ENCODE results near the gene HDGFL2. TPM values are rescaled to one million over a fixed set of nuclear protein-coding genes. Genes with fewer than 3 reads are reported as not detected.

HDGFL2 gene
- total and polyA plus RNA-seq, 2 experiments from 2014 or later, result 123 to 186 TPM

DNA sequence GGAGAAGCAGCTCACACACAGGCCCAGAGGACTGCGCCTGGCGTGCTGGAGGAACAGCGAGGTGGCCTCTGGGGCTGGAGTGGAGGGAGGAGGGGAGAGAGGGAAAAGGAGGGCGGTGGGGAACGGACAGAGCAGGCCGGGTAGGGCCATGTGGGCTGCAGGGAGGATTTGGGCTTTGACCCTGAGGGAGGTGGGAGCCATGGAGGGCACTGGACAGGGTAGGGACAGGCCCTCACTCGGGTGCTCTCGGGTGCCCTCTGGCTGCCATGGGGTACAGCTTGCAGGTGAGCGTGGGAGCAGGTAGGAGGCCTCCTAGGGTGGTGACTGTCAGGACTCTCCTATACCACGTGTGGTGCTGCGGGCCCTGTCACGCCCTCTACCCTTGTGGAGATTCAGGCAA lies 23.4 kb downstream of the HDGFL2 start:
- Histone ChIP-seq H3K4me1 (ENCODE audit: low read depth) (no peaks in the 10 kb centered on the region), H3K27me3 (no peaks in the 10 kb centered on the region), H3K27ac (no peak overlapping the region), H3K4me3 (no peak overlapping the region), H3K36me3 (peaks cover 30% of the 10 kb centered on the region), H3K9me3 (ENCODE audit: low read depth) (no peaks in the 10 kb centered on the region)
- no peak for DNase-seq (ENCODE audit: low read depth in 1 of 2, low spot score in 1 of 2)
- TF ChIP-seq, protein P1, sequence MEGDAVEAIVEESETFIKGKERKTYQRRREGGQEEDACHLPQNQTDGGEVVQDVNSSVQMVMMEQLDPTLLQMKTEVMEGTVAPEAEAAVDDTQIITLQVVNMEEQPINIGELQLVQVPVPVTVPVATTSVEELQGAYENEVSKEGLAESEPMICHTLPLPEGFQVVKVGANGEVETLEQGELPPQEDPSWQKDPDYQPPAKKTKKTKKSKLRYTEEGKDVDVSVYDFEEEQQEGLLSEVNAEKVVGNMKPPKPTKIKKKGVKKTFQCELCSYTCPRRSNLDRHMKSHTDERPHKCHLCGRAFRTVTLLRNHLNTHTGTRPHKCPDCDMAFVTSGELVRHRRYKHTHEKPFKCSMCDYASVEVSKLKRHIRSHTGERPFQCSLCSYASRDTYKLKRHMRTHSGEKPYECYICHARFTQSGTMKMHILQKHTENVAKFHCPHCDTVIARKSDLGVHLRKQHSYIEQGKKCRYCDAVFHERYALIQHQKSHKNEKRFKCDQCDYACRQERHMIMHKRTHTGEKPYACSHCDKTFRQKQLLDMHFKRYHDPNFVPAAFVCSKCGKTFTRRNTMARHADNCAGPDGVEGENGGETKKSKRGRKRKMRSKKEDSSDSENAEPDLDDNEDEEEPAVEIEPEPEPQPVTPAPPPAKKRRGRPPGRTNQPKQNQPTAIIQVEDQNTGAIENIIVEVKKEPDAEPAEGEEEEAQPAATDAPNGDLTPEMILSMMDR (IDR thresholded peaks at IDR 0.05; ENCODE audit: low read depth, low read length), result no peak

DNA sequence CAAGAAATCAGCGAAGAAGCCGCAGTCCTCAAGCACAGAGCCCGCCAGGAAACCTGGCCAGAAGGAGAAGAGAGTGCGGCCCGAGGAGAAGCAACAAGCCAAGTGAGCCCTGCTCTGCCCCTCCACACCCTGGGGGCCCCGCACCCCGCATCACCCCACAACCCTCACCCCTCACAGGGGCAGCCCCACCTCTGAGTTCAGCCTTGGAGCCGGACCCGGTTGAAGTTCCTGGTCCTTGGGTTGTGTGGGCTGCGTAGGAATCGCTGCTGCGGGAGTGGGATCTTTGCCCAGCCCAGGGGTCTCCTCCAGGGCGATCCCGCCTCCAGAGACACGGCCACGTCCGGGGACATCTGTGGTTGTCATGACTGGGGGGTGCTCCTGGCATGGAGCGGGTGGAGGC lies 24.2 kb downstream of the HDGFL2 start:
- peaks cover 30% of the 10 kb centered on the region for H3K36me3 ChIP-seq
- DNase-seq (ENCODE audit: low read depth in 1 of 2, low spot score in 1 of 2), result no peak
- TF ChIP-seq, protein P1 (IDR thresholded peaks at IDR 0.05; ENCODE audit: low read depth, low read length), result no peak
- no peaks in the 10 kb centered on the region for H3K27me3 ChIP-seq
- no peak overlapping the region for H3K27ac ChIP-seq
- no peak overlapping the region for H3K4me3 ChIP-seq
- H3K9me3 ChIP-seq (ENCODE audit: low read depth), result no peaks in the 10 kb centered on the region
- H3K4me1 ChIP-seq (ENCODE audit: low read depth), result no peaks in the 10 kb centered on the region

DNA sequence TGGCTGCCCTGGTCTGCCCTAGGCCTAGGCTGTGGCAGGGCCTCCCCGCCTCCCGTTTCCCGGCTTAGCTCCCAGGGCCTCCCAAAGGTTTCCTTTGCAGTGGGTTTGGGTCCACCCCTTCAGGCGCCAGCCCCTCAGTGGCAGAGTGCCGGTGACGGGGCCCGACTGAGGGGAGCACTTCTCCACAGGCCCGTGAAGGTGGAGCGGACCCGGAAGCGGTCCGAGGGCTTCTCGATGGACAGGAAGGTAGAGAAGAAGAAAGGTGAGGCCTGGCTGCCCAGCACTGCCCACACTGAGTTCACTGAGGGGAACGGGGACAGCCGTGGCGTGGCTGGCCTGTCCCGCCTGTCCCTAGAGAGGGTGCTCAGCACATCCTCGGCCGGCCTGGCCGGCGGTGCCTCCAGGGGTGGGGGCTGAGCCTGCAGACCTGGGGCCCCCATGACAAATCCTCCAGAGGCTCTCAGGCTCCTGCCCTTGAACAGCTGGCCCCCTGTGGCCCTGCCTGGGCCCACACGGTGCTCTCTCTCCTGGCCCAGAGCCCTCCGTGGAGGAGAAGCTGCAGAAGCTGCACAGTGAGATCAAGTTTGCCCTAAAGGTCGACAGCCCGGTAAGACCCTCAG lies 25.8 kb downstream of the HDGFL2 start:
- H3K27ac ChIP-seq, result no peak overlapping the region
- no peaks in the 10 kb centered on the region for H3K4me1 ChIP-seq (ENCODE audit: low read depth)
- no peaks in the 10 kb centered on the region for H3K9me3 ChIP-seq (ENCODE audit: low read depth)
- DNase-seq (ENCODE audit: low read depth in 1 of 2, low spot score in 1 of 2), result no peak
- H3K36me3 ChIP-seq, result peaks cover 28% of the 10 kb centered on the region
- no peaks in the 10 kb centered on the region for H3K27me3 ChIP-seq
- TF ChIP-seq, protein P1 (IDR thresholded peaks at IDR 0.05; ENCODE audit: low read depth, low read length), result no peak
- no peak overlapping the region for H3K4me3 ChIP-seq

DNA sequence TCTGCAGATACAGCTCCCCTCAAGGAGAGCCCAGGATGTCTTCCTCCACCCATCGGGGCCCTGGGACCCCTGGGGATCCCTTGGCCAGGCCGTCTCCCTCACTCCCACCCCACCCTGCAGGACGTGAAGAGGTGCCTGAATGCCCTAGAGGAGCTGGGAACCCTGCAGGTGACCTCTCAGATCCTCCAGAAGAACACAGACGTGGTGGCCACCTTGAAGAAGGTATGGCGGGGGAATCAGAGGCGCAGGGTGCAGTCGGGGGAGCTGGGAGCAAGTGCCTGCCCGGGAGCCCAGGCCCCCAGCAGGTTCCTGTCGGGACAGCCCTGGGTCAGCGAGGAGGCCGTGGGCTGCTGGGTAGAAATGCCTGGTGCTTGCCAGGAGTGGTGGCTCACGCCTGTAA lies 26.6 kb downstream of the HDGFL2 start:
- Histone ChIP-seq H3K36me3 (peaks cover 25% of the 10 kb centered on the region), H3K4me3 (no peak overlapping the region), H3K27ac (no peak overlapping the region), H3K4me1 (ENCODE audit: low read depth) (no peaks in the 10 kb centered on the region), H3K9me3 (ENCODE audit: low read depth) (no peaks in the 10 kb centered on the region), H3K27me3 (no peaks in the 10 kb centered on the region)
- no peak for DNase-seq (ENCODE audit: low read depth in 1 of 2, low spot score in 1 of 2)
- TF ChIP-seq, protein P1 (IDR thresholded peaks at IDR 0.05; ENCODE audit: low read depth, low read length), result no peak

DNA sequence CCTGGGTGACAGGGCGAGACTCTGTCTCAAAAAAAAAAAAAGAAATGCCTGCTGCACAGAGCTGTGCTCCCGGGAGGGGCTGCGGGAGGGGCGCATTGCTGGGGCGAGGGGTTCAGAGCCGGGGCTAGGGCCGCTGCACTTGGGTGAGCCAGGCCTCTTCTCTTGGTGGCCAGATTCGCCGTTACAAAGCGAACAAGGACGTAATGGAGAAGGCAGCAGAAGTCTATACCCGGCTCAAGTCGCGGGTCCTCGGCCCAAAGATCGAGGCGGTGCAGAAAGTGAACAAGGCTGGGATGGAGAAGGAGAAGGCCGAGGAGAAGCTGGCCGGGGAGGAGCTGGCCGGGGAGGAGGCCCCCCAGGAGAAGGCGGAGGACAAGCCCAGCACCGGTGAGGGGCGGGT lies 27.2 kb downstream of the HDGFL2 start:
- Histone ChIP-seq H3K27ac (no peak overlapping the region), H3K36me3 (peaks cover 22% of the 10 kb centered on the region), H3K4me3 (no peak overlapping the region), H3K27me3 (no peaks in the 10 kb centered on the region), H3K9me3 (ENCODE audit: low read depth) (no peaks in the 10 kb centered on the region), H3K4me1 (ENCODE audit: low read depth) (no peaks in the 10 kb centered on the region)
- DNase-seq (ENCODE audit: low read depth in 1 of 2, low spot score in 1 of 2), result no peak
- TF ChIP-seq, protein P1 (IDR thresholded peaks at IDR 0.05; ENCODE audit: low read depth, low read length), result no peak

Measured in cardiac muscle cell (in vitro differentiated cells and primary cell).